ENCODE data around the gene SIGLEC10.

DNA sequence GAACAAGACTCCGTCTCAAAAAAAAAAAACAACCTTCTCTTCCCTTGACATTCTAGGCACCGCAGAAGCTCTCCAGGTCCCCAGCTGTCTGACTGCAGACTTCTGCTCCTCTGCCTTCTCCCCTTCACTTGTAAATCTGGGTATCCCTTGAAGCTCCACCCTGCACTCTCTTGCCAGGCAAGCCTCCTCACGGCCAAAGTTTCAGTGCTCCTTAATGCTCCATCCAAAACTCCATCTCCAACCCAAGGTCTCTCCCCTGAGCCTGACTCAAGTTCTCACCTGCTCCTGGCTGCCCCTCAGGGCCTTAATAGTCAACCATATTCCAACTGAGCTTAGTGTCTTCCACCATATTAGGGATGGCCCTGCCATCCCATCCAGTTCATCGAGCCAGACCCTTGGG, 47.2 kb downstream of the SIGLEC10 start:
- TF ChIP-seq POLR2A (IDR thresholded peaks at IDR 0.05; ENCODE audit: low read depth, low read length), result no peak
- TF ChIP-seq, protein P1, sequence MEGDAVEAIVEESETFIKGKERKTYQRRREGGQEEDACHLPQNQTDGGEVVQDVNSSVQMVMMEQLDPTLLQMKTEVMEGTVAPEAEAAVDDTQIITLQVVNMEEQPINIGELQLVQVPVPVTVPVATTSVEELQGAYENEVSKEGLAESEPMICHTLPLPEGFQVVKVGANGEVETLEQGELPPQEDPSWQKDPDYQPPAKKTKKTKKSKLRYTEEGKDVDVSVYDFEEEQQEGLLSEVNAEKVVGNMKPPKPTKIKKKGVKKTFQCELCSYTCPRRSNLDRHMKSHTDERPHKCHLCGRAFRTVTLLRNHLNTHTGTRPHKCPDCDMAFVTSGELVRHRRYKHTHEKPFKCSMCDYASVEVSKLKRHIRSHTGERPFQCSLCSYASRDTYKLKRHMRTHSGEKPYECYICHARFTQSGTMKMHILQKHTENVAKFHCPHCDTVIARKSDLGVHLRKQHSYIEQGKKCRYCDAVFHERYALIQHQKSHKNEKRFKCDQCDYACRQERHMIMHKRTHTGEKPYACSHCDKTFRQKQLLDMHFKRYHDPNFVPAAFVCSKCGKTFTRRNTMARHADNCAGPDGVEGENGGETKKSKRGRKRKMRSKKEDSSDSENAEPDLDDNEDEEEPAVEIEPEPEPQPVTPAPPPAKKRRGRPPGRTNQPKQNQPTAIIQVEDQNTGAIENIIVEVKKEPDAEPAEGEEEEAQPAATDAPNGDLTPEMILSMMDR (conservative IDR thresholded peaks at IDR 0.05; ENCODE audit: low read depth, low read length), result no peak
- TF ChIP-seq, protein P2, sequence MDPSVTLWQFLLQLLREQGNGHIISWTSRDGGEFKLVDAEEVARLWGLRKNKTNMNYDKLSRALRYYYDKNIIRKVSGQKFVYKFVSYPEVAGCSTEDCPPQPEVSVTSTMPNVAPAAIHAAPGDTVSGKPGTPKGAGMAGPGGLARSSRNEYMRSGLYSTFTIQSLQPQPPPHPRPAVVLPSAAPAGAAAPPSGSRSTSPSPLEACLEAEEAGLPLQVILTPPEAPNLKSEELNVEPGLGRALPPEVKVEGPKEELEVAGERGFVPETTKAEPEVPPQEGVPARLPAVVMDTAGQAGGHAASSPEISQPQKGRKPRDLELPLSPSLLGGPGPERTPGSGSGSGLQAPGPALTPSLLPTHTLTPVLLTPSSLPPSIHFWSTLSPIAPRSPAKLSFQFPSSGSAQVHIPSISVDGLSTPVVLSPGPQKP (IDR thresholded peaks at IDR 0.05; ENCODE audit: borderline replicate concordance, low read depth, low read length), result no peak
- TF ChIP-seq, protein P3, sequence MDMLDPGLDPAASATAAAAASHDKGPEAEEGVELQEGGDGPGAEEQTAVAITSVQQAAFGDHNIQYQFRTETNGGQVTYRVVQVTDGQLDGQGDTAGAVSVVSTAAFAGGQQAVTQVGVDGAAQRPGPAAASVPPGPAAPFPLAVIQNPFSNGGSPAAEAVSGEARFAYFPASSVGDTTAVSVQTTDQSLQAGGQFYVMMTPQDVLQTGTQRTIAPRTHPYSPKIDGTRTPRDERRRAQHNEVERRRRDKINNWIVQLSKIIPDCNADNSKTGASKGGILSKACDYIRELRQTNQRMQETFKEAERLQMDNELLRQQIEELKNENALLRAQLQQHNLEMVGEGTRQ (IDR thresholded peaks at IDR 0.05; ENCODE audit: low read depth, low read length), result no peak

Measured in IMR-90 (cell line).